ENCODE measurements around the gene GPC6. TPM values are rescaled to one million over a fixed set of nuclear protein-coding genes. Genes with fewer than 3 reads are reported as not detected.

Gene GPC6
- polyA plus RNA-seq, 1 donor from 2014 or later: 9.0 TPM

GRCh38 chr13:94217370-94217769 lies 990.8 kb downstream of the GPC6 start:
- peak; percentile 28 for TF ChIP-seq EP300 (conservative IDR thresholded peaks at IDR 0.05; ENCODE audit: poor library complexity, severe bottlenecking)
- TF ChIP-seq, protein P1, sequence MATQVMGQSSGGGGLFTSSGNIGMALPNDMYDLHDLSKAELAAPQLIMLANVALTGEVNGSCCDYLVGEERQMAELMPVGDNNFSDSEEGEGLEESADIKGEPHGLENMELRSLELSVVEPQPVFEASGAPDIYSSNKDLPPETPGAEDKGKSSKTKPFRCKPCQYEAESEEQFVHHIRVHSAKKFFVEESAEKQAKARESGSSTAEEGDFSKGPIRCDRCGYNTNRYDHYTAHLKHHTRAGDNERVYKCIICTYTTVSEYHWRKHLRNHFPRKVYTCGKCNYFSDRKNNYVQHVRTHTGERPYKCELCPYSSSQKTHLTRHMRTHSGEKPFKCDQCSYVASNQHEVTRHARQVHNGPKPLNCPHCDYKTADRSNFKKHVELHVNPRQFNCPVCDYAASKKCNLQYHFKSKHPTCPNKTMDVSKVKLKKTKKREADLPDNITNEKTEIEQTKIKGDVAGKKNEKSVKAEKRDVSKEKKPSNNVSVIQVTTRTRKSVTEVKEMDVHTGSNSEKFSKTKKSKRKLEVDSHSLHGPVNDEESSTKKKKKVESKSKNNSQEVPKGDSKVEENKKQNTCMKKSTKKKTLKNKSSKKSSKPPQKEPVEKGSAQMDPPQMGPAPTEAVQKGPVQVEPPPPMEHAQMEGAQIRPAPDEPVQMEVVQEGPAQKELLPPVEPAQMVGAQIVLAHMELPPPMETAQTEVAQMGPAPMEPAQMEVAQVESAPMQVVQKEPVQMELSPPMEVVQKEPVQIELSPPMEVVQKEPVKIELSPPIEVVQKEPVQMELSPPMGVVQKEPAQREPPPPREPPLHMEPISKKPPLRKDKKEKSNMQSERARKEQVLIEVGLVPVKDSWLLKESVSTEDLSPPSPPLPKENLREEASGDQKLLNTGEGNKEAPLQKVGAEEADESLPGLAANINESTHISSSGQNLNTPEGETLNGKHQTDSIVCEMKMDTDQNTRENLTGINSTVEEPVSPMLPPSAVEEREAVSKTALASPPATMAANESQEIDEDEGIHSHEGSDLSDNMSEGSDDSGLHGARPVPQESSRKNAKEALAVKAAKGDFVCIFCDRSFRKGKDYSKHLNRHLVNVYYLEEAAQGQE (IDR thresholded peaks at IDR 0.05; ENCODE audit: borderline replicate concordance): no peak
- no peaks in the 10 kb centered on the region for H3K79me2 ChIP-seq (replicated peaks; ENCODE audit: insufficient read depth, low read length)
- H3K4me3 ChIP-seq (ENCODE audit: low read length): no peak overlapping the region
- H3K36me3 ChIP-seq (ENCODE audit: insufficient read depth, low read length): no peaks in the 10 kb centered on the region
- no peak overlapping the region for H3K9ac ChIP-seq (ENCODE audit: low read length)
- H3K9me2 ChIP-seq (ENCODE audit: insufficient read depth, low read length): no peaks in the 10 kb centered on the region
- no peaks in the 10 kb centered on the region for H3F3A ChIP-seq (ENCODE audit: insufficient read depth, low read length, poor library complexity, severe bottlenecking)
- no peak overlapping the region for H2AFZ ChIP-seq (ENCODE audit: low read depth, low read length)
- H3K4me2 ChIP-seq (ENCODE audit: low read length): no peak overlapping the region
- H3K9me3 ChIP-seq (ENCODE audit: low read length): no peaks in the 10 kb centered on the region
- H3K27ac ChIP-seq (ENCODE audit: low read length): no peak overlapping the region
- H3K27me3 ChIP-seq (ENCODE audit: insufficient read depth, low read depth, low read length): no peaks in the 10 kb centered on the region
- no peaks in the 10 kb centered on the region for H4K20me1 ChIP-seq (ENCODE audit: insufficient read depth)

DNA sequence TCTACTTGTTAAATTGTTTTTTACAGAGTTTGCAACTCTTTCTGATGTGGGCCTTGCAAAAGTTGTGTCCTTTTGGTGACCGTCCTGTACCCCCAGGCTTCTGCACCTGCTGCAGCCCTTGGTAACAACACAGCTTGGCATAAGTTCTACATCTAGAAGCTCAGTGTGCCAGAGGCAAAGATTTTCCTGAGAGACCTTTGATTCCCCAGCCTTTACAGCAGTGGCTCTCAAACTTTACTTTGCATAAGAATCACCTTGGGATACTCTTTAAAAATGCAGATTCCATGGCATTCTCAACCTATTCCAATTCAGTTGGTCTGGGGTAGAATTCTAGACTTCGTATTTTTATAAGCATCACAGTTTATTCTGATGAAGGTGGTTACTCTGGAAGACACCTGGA lies 991.9 kb downstream of the GPC6 start:
- no peaks in the 10 kb centered on the region for H3K36me3 ChIP-seq (ENCODE audit: insufficient read depth, low read length)
- no peaks in the 10 kb centered on the region for H4K20me1 ChIP-seq (ENCODE audit: insufficient read depth)
- H3K79me2 ChIP-seq (replicated peaks; ENCODE audit: insufficient read depth, low read length): no peaks in the 10 kb centered on the region
- no peak overlapping the region for H3K27ac ChIP-seq (ENCODE audit: low read length)
- H3K9me3 ChIP-seq (ENCODE audit: low read length): no peaks in the 10 kb centered on the region
- no peak overlapping the region for H2AFZ ChIP-seq (ENCODE audit: low read depth, low read length)
- TF ChIP-seq TAF1 (IDR thresholded peaks at IDR 0.05; ENCODE audit: low read depth) (no peak), RAD21 (conservative IDR thresholded peaks at IDR 0.05) (no peak), MXI1 (conservative IDR thresholded peaks at IDR 0.05; ENCODE audit: poor library complexity, severe bottlenecking) (no peak), EP300 (conservative IDR thresholded peaks at IDR 0.05; ENCODE audit: poor library complexity, severe bottlenecking) (no peak), EZH2 (IDR thresholded peaks at IDR 0.05; ENCODE audit: borderline replicate concordance, insufficient read depth, low read length, poor library complexity, severe bottlenecking) (no peak)
- H3K27me3 ChIP-seq (ENCODE audit: insufficient read depth, low read depth, low read length): no peaks in the 10 kb centered on the region
- no peaks in the 10 kb centered on the region for H3K9me2 ChIP-seq (ENCODE audit: insufficient read depth, low read length)
- H3K4me2 ChIP-seq (ENCODE audit: low read length): no peak overlapping the region
- no peak overlapping the region for H3K4me3 ChIP-seq (ENCODE audit: low read length)
- no peak overlapping the region for H3K9ac ChIP-seq (ENCODE audit: low read length)
- no peaks in the 10 kb centered on the region for H3F3A ChIP-seq (ENCODE audit: insufficient read depth, low read length, poor library complexity, severe bottlenecking)

DNA sequence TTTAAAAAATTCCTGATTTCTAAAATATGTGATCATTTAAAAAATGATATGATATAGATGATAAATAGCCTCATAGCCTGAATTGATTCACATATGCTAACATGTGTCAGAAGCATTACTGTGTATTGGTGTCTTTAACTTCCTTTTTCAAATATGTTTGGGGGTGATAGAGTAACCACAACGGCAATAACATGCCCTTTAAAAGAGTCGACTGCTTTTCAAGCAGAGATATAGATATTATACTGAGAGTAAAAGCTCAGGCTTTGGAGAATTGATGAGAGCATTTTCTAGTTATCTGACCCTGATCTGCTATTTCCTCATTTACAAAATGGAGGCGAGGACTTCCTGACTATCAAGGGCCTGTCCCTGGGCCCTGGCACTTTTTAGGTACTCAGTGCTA lies 992.3 kb downstream of the GPC6 start:
- Histone ChIP-seq H3K9me3 (ENCODE audit: low read length) (no peaks in the 10 kb centered on the region), H3K27ac (ENCODE audit: low read length) (no peak overlapping the region), H2AFZ (ENCODE audit: low read depth, low read length) (no peak overlapping the region), H3K79me2 (replicated peaks; ENCODE audit: insufficient read depth, low read length) (no peaks in the 10 kb centered on the region), H3F3A (ENCODE audit: insufficient read depth, low read length, poor library complexity, severe bottlenecking) (no peaks in the 10 kb centered on the region), H3K4me3 (ENCODE audit: low read length) (no peak overlapping the region), H3K4me2 (ENCODE audit: low read length) (no peak overlapping the region), H4K20me1 (ENCODE audit: insufficient read depth) (no peaks in the 10 kb centered on the region), H3K9me2 (ENCODE audit: insufficient read depth, low read length) (no peaks in the 10 kb centered on the region), H3K27me3 (ENCODE audit: insufficient read depth, low read depth, low read length) (no peaks in the 10 kb centered on the region), H3K9ac (ENCODE audit: low read length) (no peak overlapping the region), H3K36me3 (ENCODE audit: insufficient read depth, low read length) (no peaks in the 10 kb centered on the region)
- TF ChIP-seq EP300 (conservative IDR thresholded peaks at IDR 0.05; ENCODE audit: poor library complexity, severe bottlenecking): no peak

- Histone ChIP-seq H3K4me3 (ENCODE audit: low read length) (no peak overlapping the region), H3K79me2 (replicated peaks; ENCODE audit: insufficient read depth, low read length) (no peaks in the 10 kb centered on the region), H3K27me3 (ENCODE audit: insufficient read depth, low read depth, low read length) (no peaks in the 10 kb centered on the region), H3F3A (ENCODE audit: insufficient read depth, low read length, poor library complexity, severe bottlenecking) (no peaks in the 10 kb centered on the region), H4K20me1 (ENCODE audit: insufficient read depth) (no peaks in the 10 kb centered on the region), H2AFZ (ENCODE audit: low read depth, low read length) (no peak overlapping the region), H3K27ac (ENCODE audit: low read length) (no peak overlapping the region), H3K36me3 (ENCODE audit: insufficient read depth, low read length) (no peaks in the 10 kb centered on the region), H3K9me3 (ENCODE audit: low read length) (no peaks in the 10 kb centered on the region), H3K9ac (ENCODE audit: low read length) (no peak overlapping the region), H3K9me2 (ENCODE audit: insufficient read depth, low read length) (no peaks in the 10 kb centered on the region), H3K4me2 (ENCODE audit: low read length) (no peak overlapping the region)
- TF ChIP-seq RAD21 (conservative IDR thresholded peaks at IDR 0.05): no peak
- TF ChIP-seq, protein P1 (IDR thresholded peaks at IDR 0.05; ENCODE audit: borderline replicate concordance): no peak
- no peak for TF ChIP-seq SMC3 (conservative IDR thresholded peaks at IDR 0.05; ENCODE audit: poor library complexity)
Measured at GRCh38 chr13:94224670-94225069, 998.1 kb downstream of the GPC6 start.

Measured in neural cell (in vitro differentiated cells).